Measurements from ENCODE around the gene IGDCC3.
A peak's percentile ranks its signal among the peaks of the same experiment; 100 is the strongest.

Gene IGDCC3

DNA sequence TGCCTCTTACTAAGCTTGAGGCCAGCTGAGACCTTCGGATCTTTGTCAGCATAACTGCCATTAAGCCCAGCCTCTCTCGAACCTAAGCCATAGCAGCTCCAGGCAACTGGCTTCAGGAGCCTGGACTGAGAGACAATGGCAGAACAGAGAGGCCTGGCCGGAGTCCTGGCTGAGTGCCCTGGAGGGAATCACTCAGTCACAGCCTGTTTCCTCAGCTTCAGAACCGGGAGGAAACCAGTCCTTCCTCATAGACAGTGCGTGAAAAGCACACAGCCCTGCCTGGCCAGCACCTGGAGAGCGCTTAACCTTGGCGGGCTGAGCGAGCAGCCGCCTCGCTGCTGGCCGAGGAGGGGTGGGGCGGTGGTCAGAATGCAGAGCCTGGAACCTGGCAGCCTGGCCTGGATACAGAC is 51.7 kb downstream of the IGDCC3 start:
- H3K4me3 ChIP-seq (ENCODE audit: low read depth, low read length), result no peak overlapping the region
- TF ChIP-seq, protein P1, sequence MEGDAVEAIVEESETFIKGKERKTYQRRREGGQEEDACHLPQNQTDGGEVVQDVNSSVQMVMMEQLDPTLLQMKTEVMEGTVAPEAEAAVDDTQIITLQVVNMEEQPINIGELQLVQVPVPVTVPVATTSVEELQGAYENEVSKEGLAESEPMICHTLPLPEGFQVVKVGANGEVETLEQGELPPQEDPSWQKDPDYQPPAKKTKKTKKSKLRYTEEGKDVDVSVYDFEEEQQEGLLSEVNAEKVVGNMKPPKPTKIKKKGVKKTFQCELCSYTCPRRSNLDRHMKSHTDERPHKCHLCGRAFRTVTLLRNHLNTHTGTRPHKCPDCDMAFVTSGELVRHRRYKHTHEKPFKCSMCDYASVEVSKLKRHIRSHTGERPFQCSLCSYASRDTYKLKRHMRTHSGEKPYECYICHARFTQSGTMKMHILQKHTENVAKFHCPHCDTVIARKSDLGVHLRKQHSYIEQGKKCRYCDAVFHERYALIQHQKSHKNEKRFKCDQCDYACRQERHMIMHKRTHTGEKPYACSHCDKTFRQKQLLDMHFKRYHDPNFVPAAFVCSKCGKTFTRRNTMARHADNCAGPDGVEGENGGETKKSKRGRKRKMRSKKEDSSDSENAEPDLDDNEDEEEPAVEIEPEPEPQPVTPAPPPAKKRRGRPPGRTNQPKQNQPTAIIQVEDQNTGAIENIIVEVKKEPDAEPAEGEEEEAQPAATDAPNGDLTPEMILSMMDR (IDR thresholded peaks at IDR 0.05; ENCODE audit: low read depth, low read length), result no peak

DNA sequence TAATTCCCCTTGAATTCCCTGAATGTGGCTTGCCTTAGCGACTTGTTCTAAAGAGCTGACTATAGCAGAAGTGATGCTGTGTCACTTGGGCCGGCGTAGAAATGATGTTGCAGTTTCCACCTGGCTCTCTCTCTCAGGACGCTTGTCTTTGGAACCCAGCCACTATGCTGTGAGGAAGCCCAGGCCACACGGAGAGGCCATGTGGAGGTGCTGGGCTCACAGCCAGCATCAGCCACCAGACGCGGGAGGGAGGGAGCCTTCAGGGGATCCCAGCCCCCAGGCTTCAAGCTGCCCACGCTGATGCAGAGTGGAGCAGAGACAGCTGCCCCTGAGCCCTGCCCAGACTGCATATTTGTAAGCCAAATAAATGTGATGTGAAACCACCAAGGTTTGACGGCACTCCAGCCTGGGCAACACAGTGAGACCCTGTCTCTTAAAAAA is 54.7 kb downstream of the IGDCC3 start:
- TF ChIP-seq, protein P1 (IDR thresholded peaks at IDR 0.05; ENCODE audit: low read depth, low read length), result no peak
- no peak overlapping the region for H3K4me3 ChIP-seq (ENCODE audit: low read depth, low read length)

GRCh38 chr15:65318870-65319356 is 58.9 kb downstream of the IGDCC3 start:
- H3K4me3 ChIP-seq (ENCODE audit: low read depth, low read length), result no peak overlapping the region
- TF ChIP-seq, protein P1 (IDR thresholded peaks at IDR 0.05; ENCODE audit: low read depth, low read length), result peak; percentile 70

DNA sequence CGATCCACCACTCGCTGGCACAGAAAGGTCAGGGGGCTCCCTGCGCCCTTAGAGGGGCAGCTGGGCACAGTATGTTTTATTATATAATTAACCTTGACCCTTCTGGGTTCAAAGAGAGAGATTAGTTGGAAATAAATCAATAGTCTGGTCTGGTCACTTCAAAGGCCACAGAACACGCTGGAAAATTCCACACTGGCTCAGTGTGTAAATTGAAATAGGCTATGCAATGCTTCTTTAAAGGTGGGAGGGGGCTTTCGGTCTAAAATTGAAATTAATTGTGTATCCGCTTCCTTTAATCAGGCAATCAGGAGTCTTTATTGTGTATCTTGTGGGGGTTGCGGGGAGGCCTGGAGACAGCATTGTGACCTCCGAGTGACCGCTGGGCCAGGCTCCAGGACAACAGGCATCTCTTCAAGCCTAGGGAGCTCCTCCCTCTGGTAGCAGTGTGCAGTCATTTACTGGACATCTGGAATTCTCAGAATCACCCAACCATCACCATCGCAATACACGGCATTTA is 65.3 kb downstream of the IGDCC3 start:
- TF ChIP-seq, protein P1 (IDR thresholded peaks at IDR 0.05; ENCODE audit: low read depth, low read length), result no peak
- H3K4me3 ChIP-seq (ENCODE audit: low read depth, low read length), result no peak overlapping the region

GRCh38 chr15:65311760-65312159 is 66.0 kb downstream of the IGDCC3 start:
- TF ChIP-seq, protein P1 (IDR thresholded peaks at IDR 0.05; ENCODE audit: low read depth, low read length), result no peak
- H3K4me3 ChIP-seq (ENCODE audit: low read depth, low read length), result no peak overlapping the region

GRCh38 chr15:65310431-65311137 is 67.2 kb downstream of the IGDCC3 start:
- H3K4me3 ChIP-seq (ENCODE audit: low read depth, low read length), result no peak overlapping the region
- TF ChIP-seq, protein P1 (IDR thresholded peaks at IDR 0.05; ENCODE audit: low read depth, low read length), result no peak

GRCh38 chr15:65309882-65310418 is 67.9 kb downstream of the IGDCC3 start:
- no peak overlapping the region for H3K4me3 ChIP-seq (ENCODE audit: low read depth, low read length)
- TF ChIP-seq, protein P1 (IDR thresholded peaks at IDR 0.05; ENCODE audit: low read depth, low read length), result no peak
